HEK293 (cell line): Measurements from ENCODE around the gene MTUS2.

Experiments used
- CTCF ChIA-PET: fragments of 350-600 bp; formaldehyde crosslinking; extraction: SDS; loops from one replicate; lab custom pipeline; 2021; ENCODE audit warnings: antibody characterized with exemption; lab: Yijun Ruan, JAX
- POLR2A ChIA-PET: fragments of 300-600 bp; formaldehyde crosslinking; extraction: SDS; loops from one replicate; lab custom pipeline; 2020; ENCODE audit warnings: antibody characterized with exemption, inconsistent platforms; lab: Yijun Ruan, JAX
- H3K27ac ChIP-seq: fragments of 200-500 bp; sonication (Bioruptor generic); 2 replicates; pipeline ENCODE4 v1.5.1; 2014; ENCODE audit warnings: low read depth, low read length, control low read depth, inconsistent platforms; ENCODE audit errors: extremely low read depth
- H3K36me3 ChIP-seq, 2 experiments: fragments of 200-500 bp in 1 of 2; sonication (Bioruptor generic) in 1 of 2; 1 replicate in 1 of 2; 2 replicates in 1 of 2; pipeline ENCODE4 v1.5.1; 2014 to 2017; ENCODE audit warnings: inconsistent platforms in 2 of 2, low read length in 2 of 2; ENCODE audit not compliant: control insufficient read depth in 2 of 2, insufficient read depth in 1 of 2
- H3K4me1 ChIP-seq: fragments of 200-500 bp; sonication (Bioruptor generic); 2 replicates; pipeline ENCODE4 v1.5.1; 2014; ENCODE audit warnings: mild to moderate bottlenecking, low read length, inconsistent platforms; ENCODE audit not compliant: control insufficient read depth, insufficient read depth
- H3K4me3 ChIP-seq: 2 replicates; pipeline ENCODE4 v1.5.1; 2011; ENCODE audit warnings: low read depth, mild to moderate bottlenecking, control low read depth, low read length, moderate library complexity
- H3K9me3 ChIP-seq: fragments of 200-500 bp; sonication (Bioruptor generic); 2 replicates; pipeline ENCODE4 v1.5.1; 2014; ENCODE audit warnings: low read depth, low read length, inconsistent platforms; ENCODE audit not compliant: control insufficient read depth, insufficient read depth
- FEZF1 ChIP-seq: fragments of 450-650 bp; formaldehyde crosslinking; IDR thresholded peaks from 2 replicates; pipeline ENCODE4 v1.5.1; 2016; ENCODE audit warnings: missing biosample characterization, missing genetic modification characterization
- GLIS1 ChIP-seq: fragments of 450-650 bp; formaldehyde crosslinking; IDR thresholded peaks from 2 replicates; pipeline ENCODE4 v1.5.1; 2016; ENCODE audit warnings: missing biosample characterization, missing genetic modification characterization
- PRDM10 ChIP-seq: fragments of 450-650 bp; formaldehyde crosslinking; IDR thresholded peaks from 2 replicates; pipeline ENCODE4 v1.5.1; 2016; ENCODE audit warnings: missing biosample characterization, missing genetic modification characterization
- SCRT2 ChIP-seq: fragments of 450-650 bp; formaldehyde crosslinking; IDR thresholded peaks from 2 replicates; pipeline ENCODE4 v1.5.1; 2016; ENCODE audit warnings: missing biosample characterization, missing genetic modification characterization
- SP2 ChIP-seq: fragments of 450-650 bp; formaldehyde crosslinking; IDR thresholded peaks from 2 replicates; pipeline ENCODE4 v1.5.1; 2016; ENCODE audit warnings: missing biosample characterization, missing genetic modification characterization
- ZBTB17 ChIP-seq: fragments of 450-650 bp; formaldehyde crosslinking; IDR thresholded peaks from 2 replicates; pipeline ENCODE4 v1.5.1; 2016; ENCODE audit warnings: missing biosample characterization, missing genetic modification characterization
- ZBTB26 ChIP-seq: fragments of 450-650 bp; formaldehyde crosslinking; optimal IDR thresholded peaks from 2 replicates; pipeline ENCODE3; 2016; ENCODE audit warnings: missing biosample characterization, mild to moderate bottlenecking, missing genetic modification characterization
- ZBTB48 ChIP-seq: fragments of 450-650 bp; formaldehyde crosslinking; IDR thresholded peaks from 2 replicates; pipeline ENCODE4 v1.5.1; 2016; ENCODE audit warnings: missing biosample characterization, missing genetic modification characterization
- ZBTB8A ChIP-seq: fragments of 450-650 bp; formaldehyde crosslinking; IDR thresholded peaks from 2 replicates; pipeline ENCODE4 v1.5.1; 2016; ENCODE audit warnings: missing biosample characterization, missing genetic modification characterization
- ZNF114 ChIP-seq: fragments of 450-650 bp; formaldehyde crosslinking; IDR thresholded peaks from 2 replicates; pipeline ENCODE4 v1.5.0; 2017; ENCODE audit warnings: missing biosample characterization, missing genetic modification characterization
- ZNF133 ChIP-seq: fragments of 450-650 bp; formaldehyde crosslinking; IDR thresholded peaks from 2 replicates; pipeline ENCODE4 v1.5.1; 2016; ENCODE audit warnings: missing biosample characterization, missing genetic modification characterization
- ZNF146 ChIP-seq: fragments of 450-650 bp; formaldehyde crosslinking; IDR thresholded peaks from 2 replicates; pipeline ENCODE4 v1.5.1; 2016; ENCODE audit warnings: missing biosample characterization, missing genetic modification characterization
- ZNF174 ChIP-seq: fragments of 450-650 bp; formaldehyde crosslinking; IDR thresholded peaks from 2 replicates; pipeline ENCODE4 v1.5.0; 2017; ENCODE audit warnings: missing biosample characterization, mild to moderate bottlenecking, missing genetic modification characterization
- ZNF18 ChIP-seq: fragments of 450-650 bp; formaldehyde crosslinking; IDR thresholded peaks from 2 replicates; pipeline ENCODE4 v1.5.1; 2016; ENCODE audit warnings: missing biosample characterization, missing genetic modification characterization
- ZNF324 ChIP-seq: fragments of 450-650 bp; formaldehyde crosslinking; IDR thresholded peaks from 2 replicates; pipeline ENCODE4 v1.5.1; 2016; ENCODE audit warnings: missing biosample characterization, missing genetic modification characterization
- ZNF335 ChIP-seq: fragments of 450-650 bp; formaldehyde crosslinking; conservative IDR thresholded peaks from 2 replicates; pipeline ENCODE4 v1.5.1; 2016; ENCODE audit warnings: missing biosample characterization, missing genetic modification characterization
- ZNF423 ChIP-seq: fragments of 450-650 bp; formaldehyde crosslinking; IDR thresholded peaks from 2 replicates; pipeline ENCODE4 v1.5.1; 2016; ENCODE audit warnings: missing biosample characterization, missing genetic modification characterization
- ZNF501 ChIP-seq: fragments of 450-650 bp; formaldehyde crosslinking; IDR thresholded peaks from 2 replicates; pipeline ENCODE4 v1.5.1; 2016; ENCODE audit warnings: missing biosample characterization, missing genetic modification characterization
- ZNF548 ChIP-seq: fragments of 450-650 bp; formaldehyde crosslinking; IDR thresholded peaks from 2 replicates; pipeline ENCODE4 v1.5.1; 2016; ENCODE audit warnings: missing biosample characterization, missing genetic modification characterization
- ZNF549 ChIP-seq: fragments of 450-650 bp; IDR thresholded peaks from 2 replicates; pipeline ENCODE4 v1.5.1; 2018; ENCODE audit warnings: missing biosample characterization, missing genetic modification characterization, mild to moderate bottlenecking, inconsistent platforms, moderate library complexity
- ZNF560 ChIP-seq: fragments of 450-650 bp; formaldehyde crosslinking; IDR thresholded peaks from 2 replicates; pipeline ENCODE4 v1.5.1; 2017; ENCODE audit warnings: missing biosample characterization, missing genetic modification characterization, borderline replicate concordance
- ZNF571 ChIP-seq: fragments of 450-650 bp; formaldehyde crosslinking; IDR thresholded peaks from 2 replicates; pipeline ENCODE4 v1.5.0; 2017; ENCODE audit warnings: missing biosample characterization, missing genetic modification characterization
- ZNF621 ChIP-seq: fragments of 450-650 bp; formaldehyde crosslinking; IDR thresholded peaks from 2 replicates; pipeline ENCODE4 v1.5.1; 2017; ENCODE audit warnings: missing biosample characterization, missing genetic modification characterization
- ZSCAN23 ChIP-seq: fragments of 450-650 bp; formaldehyde crosslinking; IDR thresholded peaks from 2 replicates; pipeline ENCODE4 v1.5.1; 2016; ENCODE audit warnings: missing biosample characterization, missing genetic modification characterization
- ZXDB ChIP-seq: fragments of 450-650 bp; formaldehyde crosslinking; IDR thresholded peaks from 2 replicates; pipeline ENCODE4 v1.5.1; 2016; ENCODE audit warnings: missing biosample characterization, missing genetic modification characterization

The MTUS2 gene

GRCh38 chr13:29427937-29428309 is 607.8 kb downstream of the MTUS2 start (continued):
- no peak for TF ChIP-seq ZNF133 (tag by site-specific recombination)
- TF ChIP-seq ZNF18 (tag by site-specific recombination), result no peak
- no peak for TF ChIP-seq ZSCAN23 (tag by site-specific recombination)

- no peaks in the 10 kb centered on the region for H3K9me3 ChIP-seq
- ChIA-PET CTCF (interaction anchor here (0.6 to 0.7 kb wide), 2 partner anchors 12 to 43 kb away, joined by 3 to 4 read pairs; no protein-coding TSS in a partner anchor), POLR2A (no interaction called here)
- 0 out of 2 replicates have a peak, but pooled peaks cover 5% of the 10 kb centered on the region for H3K4me1 ChIP-seq
- H3K36me3 ChIP-seq, result no peaks in the 10 kb centered on the region
- no peak overlapping the region for H3K27ac ChIP-seq
- peak overlapping the region; percentile 38 for H3K4me3 ChIP-seq
- peak; percentile 76 for TF ChIP-seq ZNF335
- peak; percentile 65 for TF ChIP-seq SCRT2 (tag by site-specific recombination)
- TF ChIP-seq ZNF174 (tag by site-specific recombination), result no peak
- no peak for TF ChIP-seq ZNF324 (tag by site-specific recombination)
- no peak for TF ChIP-seq ZNF18 (tag by site-specific recombination)
- TF ChIP-seq ZBTB17, result 0 out of 2 replicates have a peak, but pooled peaks have one; percentile 22
- 0 out of 2 replicates have a peak, but pooled peaks have one; percentile 37 for TF ChIP-seq ZBTB48
- no peak for TF ChIP-seq ZNF548 (tag by site-specific recombination)
- peak; percentile 78 for TF ChIP-seq ZBTB26 (tag by site-specific recombination)
- no peak for TF ChIP-seq ZNF560 (tag by site-specific recombination)
- TF ChIP-seq ZNF114 (tag by site-specific recombination), result no peak
- peak; percentile 11; the same call in 1 of the 2 replicates for TF ChIP-seq GLIS1 (tag by site-specific recombination)
- no peak for TF ChIP-seq ZNF146
- TF ChIP-seq PRDM10, result no peak
- TF ChIP-seq SP2 (tag by site-specific recombination), result peak; percentile 47; the same call in 1 of the 2 replicates
- no peak for TF ChIP-seq ZNF549
- TF ChIP-seq ZNF621 (tag by site-specific recombination), result no peak
- peak; percentile 92 for TF ChIP-seq ZBTB8A (tag by site-specific recombination)
- TF ChIP-seq ZNF423, result no peak
- TF ChIP-seq ZNF501, result 0 out of 2 replicates have a peak, but pooled peaks have one; percentile 29
- peak; percentile 22; the same call in 1 of the 2 replicates for TF ChIP-seq ZXDB (tag by site-specific recombination)
- no peak for TF ChIP-seq ZNF571 (tag by site-specific recombination)
- peak; percentile 5; the same call in 1 of the 2 replicates for TF ChIP-seq FEZF1
Measured at GRCh38 chr13:29428310-29429181, 608.4 kb downstream of the MTUS2 start.
